Stomach (tissue), 4 donors: Measurements from ENCODE around the gene SCAP.

Experiments used
- CTCF ChIP-seq, 7 experiments: fragments of 450-650 bp in 4 of 7; fragments of 200-600 bp in 3 of 7; sonication (generic) in 3 of 7; IDR thresholded peaks; one replicate each; pipeline ENCODE4 v1.5.1; 2016 to 2019; ENCODE audit warnings: antibody characterized with exemption in 7 of 7, control low read depth in 2 of 7, mild to moderate bottlenecking in 1 of 7
- POLR2A ChIP-seq, 4 donors: fragments of 450-650 bp; IDR thresholded peaks; one replicate each; pipeline ENCODE4 v1.6.1; 2016; ENCODE audit warnings: antibody characterized with exemption in 4 of 4, control low read depth in 2 of 4, mild to moderate bottlenecking in 1 of 4, moderate library complexity in 1 of 4

- TF ChIP-seq CTCF (IDR thresholded peaks at IDR 0.05) (no peak), POLR2A (IDR thresholded peaks at IDR 0.05) (no peak)
Observed at GRCh38 chr3:47504113-47504512, 28.4 kb upstream of the SCAP start.
